ENCODE measurements around the gene NOL12.

Gene NOL12

DNA sequence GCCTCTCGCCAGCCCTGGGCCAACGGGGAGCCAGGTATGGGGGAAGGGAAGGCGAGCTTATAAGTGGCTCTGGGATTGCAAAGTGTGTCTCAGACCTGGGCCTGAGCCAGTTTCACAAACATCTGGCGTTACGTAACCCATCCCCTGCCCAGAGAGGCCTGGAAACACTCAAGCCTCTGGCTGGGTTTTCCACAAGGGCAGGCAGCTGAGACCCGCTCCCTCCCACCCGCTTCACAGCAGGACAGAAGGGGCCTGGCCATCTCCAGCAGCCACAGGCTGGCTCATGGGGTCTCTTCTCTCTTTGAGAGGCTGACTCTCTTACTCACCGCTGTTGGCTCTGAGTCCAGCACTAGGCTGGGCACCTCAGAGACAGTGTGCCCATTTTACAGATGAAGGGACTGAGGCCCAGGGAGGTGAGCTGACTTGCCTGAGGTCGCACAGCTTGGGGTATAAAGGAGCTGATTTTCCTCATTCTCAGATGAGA, 55.2 kb downstream of the NOL12 start:
- Histone ChIP-seq H3K4me1 (ENCODE audit: control insufficient read depth, insufficient read depth, low read length) (peaks cover 46% of the 10 kb centered on the region), H3K27me3 (replicated peaks; ENCODE audit: control insufficient read depth, insufficient read depth, low read length) (no peaks in the 10 kb centered on the region), H3K4me3 (ENCODE audit: low read length) (no peak overlapping the region), H3K9me3 (ENCODE audit: control insufficient read depth, low read length) (no peaks in the 10 kb centered on the region), H3K9ac (ENCODE audit: low read length) (peak overlapping the region; percentile 33), H3K36me3 (ENCODE audit: control insufficient read depth, insufficient read depth, low read length, severe bottlenecking) (no peaks in the 10 kb centered on the region)
- DNase-seq (ENCODE audit: low read depth): peak; percentile 97

DNA sequence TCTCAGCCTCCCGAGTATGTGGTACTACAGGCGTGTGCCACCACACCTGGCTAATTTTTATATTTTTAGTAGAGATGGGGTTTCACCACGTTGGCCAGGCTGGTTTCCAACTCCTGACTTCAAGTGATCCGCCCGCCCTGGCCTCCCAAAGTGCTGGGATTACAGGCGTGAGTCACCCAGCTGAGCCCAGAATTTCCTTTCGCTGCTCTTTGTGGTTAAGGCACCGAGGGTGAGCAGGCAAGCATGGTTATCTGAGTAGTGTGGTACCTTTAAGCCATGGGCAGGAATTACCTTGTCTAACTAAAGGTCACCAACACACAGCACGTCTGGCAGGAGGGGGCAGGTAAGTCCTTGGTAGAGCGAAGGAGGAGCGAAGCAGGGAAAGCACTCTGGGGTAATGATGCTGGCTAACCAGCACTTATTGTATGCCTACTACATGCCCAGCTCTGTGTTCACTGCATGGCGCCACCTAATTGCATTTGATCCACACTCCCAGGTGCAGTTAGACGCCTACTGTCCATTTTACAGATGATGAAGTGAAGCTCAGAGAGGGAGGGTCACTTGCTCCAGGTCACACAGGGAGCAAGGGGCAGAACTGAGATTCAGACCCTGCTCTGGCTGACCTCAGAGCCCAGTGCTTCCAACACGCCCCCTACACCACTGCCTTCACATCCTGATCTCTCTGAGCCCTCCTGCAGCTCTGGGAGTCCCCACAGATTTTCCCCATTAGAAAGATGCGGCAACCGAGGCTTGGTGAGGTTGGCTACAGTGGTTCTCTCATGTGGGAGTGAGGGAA, 56.4 kb downstream of the NOL12 start:
- Histone ChIP-seq H3K36me3 (ENCODE audit: control insufficient read depth, insufficient read depth, low read length, severe bottlenecking) (no peaks in the 10 kb centered on the region), H3K4me1 (ENCODE audit: control insufficient read depth, insufficient read depth, low read length) (peaks cover 52% of the 10 kb centered on the region), H3K9me3 (ENCODE audit: control insufficient read depth, low read length) (no peaks in the 10 kb centered on the region), H3K9ac (ENCODE audit: low read length) (peak overlapping the region; percentile 7), H3K27me3 (replicated peaks; ENCODE audit: control insufficient read depth, insufficient read depth, low read length) (no peaks in the 10 kb centered on the region), H3K4me3 (ENCODE audit: low read length) (peak overlapping the region; percentile 5)
- peak; percentile 88 for DNase-seq (ENCODE audit: low read depth)

All from adipocyte (in vitro differentiated cells).